GM23248 (cell line): ENCODE data around the gene ANKRD9.

Experiments
- EZH2 ChIP-seq: fragments of 200-600 bp; sonication (generic); IDR thresholded peaks from 2 replicates; pipeline ENCODE4 v1.6.1; 2018; ENCODE audit warnings: antibody characterized with exemption, mild to moderate bottlenecking; ENCODE audit not compliant: insufficient read depth, poor library complexity, severe bottlenecking
- EZH2phosphoT487 ChIP-seq: fragments of 200-600 bp; sonication (generic); IDR thresholded peaks from 2 replicates; pipeline ENCODE4 v1.6.1; 2018; ENCODE audit warnings: antibody characterized with exemption, moderate library complexity, mild to moderate bottlenecking, low read depth; ENCODE audit not compliant: insufficient read depth

DNA sequence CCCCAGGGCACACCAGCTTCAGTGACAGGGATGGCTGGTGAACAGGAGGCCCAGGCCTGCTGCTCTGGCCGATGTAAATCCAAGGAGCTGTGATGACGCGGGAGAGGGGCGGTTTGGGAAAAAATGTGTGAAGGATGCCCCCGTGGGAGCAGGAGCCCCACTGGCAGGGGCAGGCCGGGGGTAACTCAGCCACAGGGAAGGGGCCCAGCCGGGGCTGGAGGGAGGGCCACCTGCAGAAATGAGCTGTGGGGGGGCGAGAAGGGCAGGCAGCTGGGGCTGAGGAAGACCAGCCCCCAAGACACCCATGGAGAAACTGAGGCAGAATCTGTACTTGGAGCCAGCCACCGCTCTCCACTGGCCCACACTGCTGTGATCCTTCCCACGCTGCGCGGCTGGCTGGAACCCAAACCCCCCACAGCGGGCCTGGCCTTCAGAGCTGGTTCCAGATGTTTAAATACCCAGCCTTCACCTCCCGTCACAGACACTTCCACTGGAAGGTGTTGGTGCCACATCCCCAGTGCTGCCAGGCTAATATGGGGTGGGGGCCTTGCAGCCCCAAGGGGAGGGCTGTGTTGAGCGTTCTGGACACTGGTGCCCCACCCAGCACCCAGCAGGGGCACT, 28.5 kb upstream of the ANKRD9 start:
- TF ChIP-seq EZH2 (no peak), EZH2phosphoT487 (no peak)
